Measurements from ENCODE around the gene TBC1D7.

Gene TBC1D7

GRCh38 chr6:13346245-13346644 is 17.9 kb upstream of the TBC1D7 start:
- H3K27ac ChIP-seq (ENCODE audit: extremely low read depth, low read depth, low read length) = no peak overlapping the region

GRCh38 chr6:13342414-13343019 is 14.2 kb upstream of the TBC1D7 start:
- H3K27ac ChIP-seq (ENCODE audit: extremely low read depth, low read depth, low read length) = no peak overlapping the region
- no peaks in the 10 kb centered on the region for H3K9me3 ChIP-seq (ENCODE audit: control insufficient read depth, insufficient read depth, low read depth, low read length)
- H3K36me3 ChIP-seq (ENCODE audit: control insufficient read depth in 2 of 2, insufficient read depth in 1 of 2, low read length in 2 of 2) = no peaks in the 10 kb centered on the region
- CTCF ChIA-PET = interaction anchor here (1.1 to 1.2 kb wide), 3 partner anchors 10 to 232 kb away, joined by 3 to 6 read pairs (median 4); partner anchors contain the start of gene SIRT5
- H3K4me1 ChIP-seq (ENCODE audit: control insufficient read depth, insufficient read depth, low read length) = no peaks in the 10 kb centered on the region
- TF ChIP-seq ZNF426 (tag by site-specific recombination; IDR thresholded peaks at IDR 0.05) = no peak
- peak; percentile 87 for TF ChIP-seq ZNF140 (tag by site-specific recombination; IDR thresholded peaks at IDR 0.05)
- TF ChIP-seq HOXC10 (CRISPR knock-in tag; IDR thresholded peaks at IDR 0.05) = no peak
- no peak for TF ChIP-seq ZNF37A (tag by site-specific recombination; IDR thresholded peaks at IDR 0.05)
- no peak overlapping the region for H3K4me3 ChIP-seq (ENCODE audit: low read depth, low read length)
- POLR2A ChIA-PET = interaction anchor here (1.7 kb wide), 1 partner anchor 14 kb away, joined by 3 read pairs; the partner anchor contains the start of gene TBC1D7

More at GRCh38 chr6:13346245-13346644, 17.9 kb upstream of the TBC1D7 start:
- CTCF ChIA-PET = interaction anchor here (0.7 to 2.4 kb wide), 4 partner anchors 9 to 283 kb away, joined by 3 to 7 read pairs (median 4); partner anchors contain the start of gene SIRT5
- no peaks in the 10 kb centered on the region for H3K4me1 ChIP-seq (ENCODE audit: control insufficient read depth, insufficient read depth, low read length)
- H3K4me3 ChIP-seq (ENCODE audit: low read depth, low read length) = no peak overlapping the region
- H3K36me3 ChIP-seq (ENCODE audit: control insufficient read depth in 2 of 2, insufficient read depth in 1 of 2, low read length in 2 of 2) = no peaks in the 10 kb centered on the region
- no peak for TF ChIP-seq ZNF398 (tag by site-specific recombination; IDR thresholded peaks at IDR 0.05)
- no peak for TF ChIP-seq ZNF248 (tag by site-specific recombination; IDR thresholded peaks at IDR 0.05)
- TF ChIP-seq ZNF707 (tag by site-specific recombination; IDR thresholded peaks at IDR 0.05) = no peak
- no peak for TF ChIP-seq ZFP3 (tag by site-specific recombination; IDR thresholded peaks at IDR 0.05; ENCODE audit: low read depth)
- TF ChIP-seq SCRT2 (tag by site-specific recombination; IDR thresholded peaks at IDR 0.05) = no peak
- TF ChIP-seq ZNF624 (tag by site-specific recombination; IDR thresholded peaks at IDR 0.05) = no peak
- no peak for TF ChIP-seq GLI2 (tag by site-specific recombination; IDR thresholded peaks at IDR 0.05; ENCODE audit: borderline replicate concordance, low read depth)
- TF ChIP-seq, protein P1, sequence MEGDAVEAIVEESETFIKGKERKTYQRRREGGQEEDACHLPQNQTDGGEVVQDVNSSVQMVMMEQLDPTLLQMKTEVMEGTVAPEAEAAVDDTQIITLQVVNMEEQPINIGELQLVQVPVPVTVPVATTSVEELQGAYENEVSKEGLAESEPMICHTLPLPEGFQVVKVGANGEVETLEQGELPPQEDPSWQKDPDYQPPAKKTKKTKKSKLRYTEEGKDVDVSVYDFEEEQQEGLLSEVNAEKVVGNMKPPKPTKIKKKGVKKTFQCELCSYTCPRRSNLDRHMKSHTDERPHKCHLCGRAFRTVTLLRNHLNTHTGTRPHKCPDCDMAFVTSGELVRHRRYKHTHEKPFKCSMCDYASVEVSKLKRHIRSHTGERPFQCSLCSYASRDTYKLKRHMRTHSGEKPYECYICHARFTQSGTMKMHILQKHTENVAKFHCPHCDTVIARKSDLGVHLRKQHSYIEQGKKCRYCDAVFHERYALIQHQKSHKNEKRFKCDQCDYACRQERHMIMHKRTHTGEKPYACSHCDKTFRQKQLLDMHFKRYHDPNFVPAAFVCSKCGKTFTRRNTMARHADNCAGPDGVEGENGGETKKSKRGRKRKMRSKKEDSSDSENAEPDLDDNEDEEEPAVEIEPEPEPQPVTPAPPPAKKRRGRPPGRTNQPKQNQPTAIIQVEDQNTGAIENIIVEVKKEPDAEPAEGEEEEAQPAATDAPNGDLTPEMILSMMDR (tag by site-specific recombination; IDR thresholded peaks at IDR 0.05) = no peak
- TF ChIP-seq ZNF350 (tag by site-specific recombination; IDR thresholded peaks at IDR 0.05) = no peak
- no peak for TF ChIP-seq ZNF580 (tag by site-specific recombination; IDR thresholded peaks at IDR 0.05)
- TF ChIP-seq, protein P2, sequence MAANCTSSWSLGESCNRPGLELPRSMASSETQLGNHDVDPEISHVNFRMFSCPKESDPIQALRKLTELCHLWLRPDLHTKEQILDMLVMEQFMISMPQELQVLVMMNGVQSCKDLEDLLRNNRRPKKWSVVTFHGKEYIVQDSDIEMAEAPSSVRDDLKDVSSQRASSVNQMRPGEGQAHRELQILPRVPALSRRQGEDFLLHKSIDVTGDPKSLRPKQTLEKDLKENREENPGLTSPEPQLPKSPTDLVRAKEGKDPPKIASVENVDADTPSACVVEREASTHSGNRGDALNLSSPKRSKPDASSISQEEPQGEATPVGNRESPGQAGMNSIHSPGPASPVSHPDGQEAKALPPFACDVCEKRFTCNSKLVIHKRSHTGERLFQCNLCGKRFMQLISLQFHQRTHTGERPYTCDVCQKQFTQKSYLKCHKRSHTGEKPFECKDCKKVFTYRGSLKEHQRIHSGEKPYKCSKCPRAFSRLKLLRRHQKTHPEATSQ (tag by site-specific recombination; IDR thresholded peaks at IDR 0.05) = no peak
- TF ChIP-seq TRIM28 (IDR thresholded peaks at IDR 0.05; ENCODE audit: borderline replicate concordance, low read length) = no peak
- TF ChIP-seq ZNF366 (tag by site-specific recombination; conservative IDR thresholded peaks at IDR 0.05) = no peak
- TF ChIP-seq ZNF354C (tag by site-specific recombination; IDR thresholded peaks at IDR 0.05; ENCODE audit: borderline replicate concordance, low read depth) = no peak
- TF ChIP-seq ZEB2 (tag by site-specific recombination; IDR thresholded peaks at IDR 0.05) = no peak
- TF ChIP-seq ZBTB17 (tag by site-specific recombination; IDR thresholded peaks at IDR 0.05) = no peak
- POLR2A ChIA-PET = no interaction called here
- no peaks in the 10 kb centered on the region for H3K9me3 ChIP-seq (ENCODE audit: control insufficient read depth, insufficient read depth, low read depth, low read length)

Measured in HEK293 (cell line).